ENCODE results near the gene OR2C1. TPM values are rescaled to one million over a fixed set of nuclear protein-coding genes. Genes with fewer than 3 reads are reported as not detected.

The OR2C1 gene
- polyA plus RNA-seq, 1 donor from 2014 or later, result not detected

DNA sequence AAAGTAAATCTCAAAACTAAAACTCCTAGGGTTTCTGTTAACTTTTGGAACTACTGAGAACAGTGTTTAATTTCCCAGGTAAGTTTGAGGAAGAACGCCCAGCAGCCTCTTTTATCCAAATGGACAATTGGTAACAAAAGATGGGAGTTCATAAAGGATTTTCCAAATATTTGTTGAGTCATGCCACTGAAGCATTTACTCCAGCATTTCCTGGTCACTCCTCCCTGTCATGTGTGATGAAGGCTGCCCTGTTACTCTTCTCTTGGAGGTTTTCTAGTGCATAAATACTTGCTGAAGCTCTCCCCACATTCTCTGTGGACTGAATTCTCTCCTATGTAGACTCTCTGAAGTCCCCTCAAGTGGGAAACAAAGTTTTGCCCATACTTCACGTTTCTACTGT is 33.9 kb upstream of the OR2C1 start:
- Histone ChIP-seq H3K9me3 (ENCODE audit: low read length) (peaks cover 12% of the 10 kb centered on the region), H3K4me3 (ENCODE audit: low read length) (no peak overlapping the region), H3K27me3 (ENCODE audit: insufficient read depth, low read depth, low read length) (no peaks in the 10 kb centered on the region), H2AFZ (ENCODE audit: low read depth, low read length) (no peak overlapping the region), H3K79me2 (replicated peaks; ENCODE audit: insufficient read depth, low read length) (no peaks in the 10 kb centered on the region), H3K9ac (ENCODE audit: low read length) (no peak overlapping the region), H3F3A (ENCODE audit: insufficient read depth, low read length, poor library complexity, severe bottlenecking) (no peaks in the 10 kb centered on the region), H3K4me2 (ENCODE audit: low read length) (no peak overlapping the region), H3K27ac (ENCODE audit: low read length) (no peak overlapping the region), H4K20me1 (ENCODE audit: insufficient read depth) (no peaks in the 10 kb centered on the region), H3K36me3 (ENCODE audit: insufficient read depth, low read length) (peaks cover 18% of the 10 kb centered on the region), H3K9me2 (ENCODE audit: insufficient read depth, low read length) (no peaks in the 10 kb centered on the region)
- TF ChIP-seq, protein P1, sequence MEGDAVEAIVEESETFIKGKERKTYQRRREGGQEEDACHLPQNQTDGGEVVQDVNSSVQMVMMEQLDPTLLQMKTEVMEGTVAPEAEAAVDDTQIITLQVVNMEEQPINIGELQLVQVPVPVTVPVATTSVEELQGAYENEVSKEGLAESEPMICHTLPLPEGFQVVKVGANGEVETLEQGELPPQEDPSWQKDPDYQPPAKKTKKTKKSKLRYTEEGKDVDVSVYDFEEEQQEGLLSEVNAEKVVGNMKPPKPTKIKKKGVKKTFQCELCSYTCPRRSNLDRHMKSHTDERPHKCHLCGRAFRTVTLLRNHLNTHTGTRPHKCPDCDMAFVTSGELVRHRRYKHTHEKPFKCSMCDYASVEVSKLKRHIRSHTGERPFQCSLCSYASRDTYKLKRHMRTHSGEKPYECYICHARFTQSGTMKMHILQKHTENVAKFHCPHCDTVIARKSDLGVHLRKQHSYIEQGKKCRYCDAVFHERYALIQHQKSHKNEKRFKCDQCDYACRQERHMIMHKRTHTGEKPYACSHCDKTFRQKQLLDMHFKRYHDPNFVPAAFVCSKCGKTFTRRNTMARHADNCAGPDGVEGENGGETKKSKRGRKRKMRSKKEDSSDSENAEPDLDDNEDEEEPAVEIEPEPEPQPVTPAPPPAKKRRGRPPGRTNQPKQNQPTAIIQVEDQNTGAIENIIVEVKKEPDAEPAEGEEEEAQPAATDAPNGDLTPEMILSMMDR (IDR thresholded peaks at IDR 0.05; ENCODE audit: poor library complexity, severe bottlenecking), result no peak
- TF ChIP-seq SMC3 (conservative IDR thresholded peaks at IDR 0.05; ENCODE audit: poor library complexity) (no peak), RAD21 (conservative IDR thresholded peaks at IDR 0.05) (no peak), EP300 (conservative IDR thresholded peaks at IDR 0.05; ENCODE audit: poor library complexity, severe bottlenecking) (no peak), TAF1 (IDR thresholded peaks at IDR 0.05; ENCODE audit: low read depth) (no peak)
- TF ChIP-seq, protein P2, sequence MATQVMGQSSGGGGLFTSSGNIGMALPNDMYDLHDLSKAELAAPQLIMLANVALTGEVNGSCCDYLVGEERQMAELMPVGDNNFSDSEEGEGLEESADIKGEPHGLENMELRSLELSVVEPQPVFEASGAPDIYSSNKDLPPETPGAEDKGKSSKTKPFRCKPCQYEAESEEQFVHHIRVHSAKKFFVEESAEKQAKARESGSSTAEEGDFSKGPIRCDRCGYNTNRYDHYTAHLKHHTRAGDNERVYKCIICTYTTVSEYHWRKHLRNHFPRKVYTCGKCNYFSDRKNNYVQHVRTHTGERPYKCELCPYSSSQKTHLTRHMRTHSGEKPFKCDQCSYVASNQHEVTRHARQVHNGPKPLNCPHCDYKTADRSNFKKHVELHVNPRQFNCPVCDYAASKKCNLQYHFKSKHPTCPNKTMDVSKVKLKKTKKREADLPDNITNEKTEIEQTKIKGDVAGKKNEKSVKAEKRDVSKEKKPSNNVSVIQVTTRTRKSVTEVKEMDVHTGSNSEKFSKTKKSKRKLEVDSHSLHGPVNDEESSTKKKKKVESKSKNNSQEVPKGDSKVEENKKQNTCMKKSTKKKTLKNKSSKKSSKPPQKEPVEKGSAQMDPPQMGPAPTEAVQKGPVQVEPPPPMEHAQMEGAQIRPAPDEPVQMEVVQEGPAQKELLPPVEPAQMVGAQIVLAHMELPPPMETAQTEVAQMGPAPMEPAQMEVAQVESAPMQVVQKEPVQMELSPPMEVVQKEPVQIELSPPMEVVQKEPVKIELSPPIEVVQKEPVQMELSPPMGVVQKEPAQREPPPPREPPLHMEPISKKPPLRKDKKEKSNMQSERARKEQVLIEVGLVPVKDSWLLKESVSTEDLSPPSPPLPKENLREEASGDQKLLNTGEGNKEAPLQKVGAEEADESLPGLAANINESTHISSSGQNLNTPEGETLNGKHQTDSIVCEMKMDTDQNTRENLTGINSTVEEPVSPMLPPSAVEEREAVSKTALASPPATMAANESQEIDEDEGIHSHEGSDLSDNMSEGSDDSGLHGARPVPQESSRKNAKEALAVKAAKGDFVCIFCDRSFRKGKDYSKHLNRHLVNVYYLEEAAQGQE (IDR thresholded peaks at IDR 0.05; ENCODE audit: borderline replicate concordance), result no peak

DNA sequence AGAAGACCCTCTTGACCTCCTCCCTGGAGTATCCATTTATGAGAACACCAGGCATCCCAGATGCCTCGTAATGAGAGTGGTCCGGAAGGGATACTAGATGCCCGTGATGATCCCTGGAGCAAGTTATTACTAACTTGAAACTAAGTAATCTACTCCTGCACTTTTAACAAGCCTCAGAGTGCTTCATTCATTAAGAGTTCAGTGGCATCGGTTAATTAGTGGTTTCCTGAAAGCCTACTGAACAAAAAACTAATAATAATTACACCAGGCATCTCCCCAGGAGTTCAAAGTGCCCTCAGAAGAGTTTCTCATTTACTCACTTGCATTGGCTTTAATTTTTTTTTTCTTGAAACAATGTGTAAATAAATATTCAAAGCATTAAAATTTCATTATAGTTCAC is 28.2 kb upstream of the OR2C1 start:
- H3K36me3 ChIP-seq (ENCODE audit: insufficient read depth, low read length), result no peaks in the 10 kb centered on the region
- no peaks in the 10 kb centered on the region for H3K79me2 ChIP-seq (replicated peaks; ENCODE audit: insufficient read depth, low read length)
- H3K27ac ChIP-seq (ENCODE audit: low read length), result no peak overlapping the region
- TF ChIP-seq EZH2 (IDR thresholded peaks at IDR 0.05; ENCODE audit: borderline replicate concordance, insufficient read depth, low read length, poor library complexity, severe bottlenecking) (no peak), RAD21 (conservative IDR thresholded peaks at IDR 0.05) (no peak), EP300 (conservative IDR thresholded peaks at IDR 0.05; ENCODE audit: poor library complexity, severe bottlenecking) (no peak), POLR2AphosphoS5 (IDR thresholded peaks at IDR 0.05) (no peak), TAF1 (IDR thresholded peaks at IDR 0.05; ENCODE audit: low read depth) (no peak), SMC3 (conservative IDR thresholded peaks at IDR 0.05; ENCODE audit: poor library complexity) (no peak), MXI1 (conservative IDR thresholded peaks at IDR 0.05; ENCODE audit: poor library complexity, severe bottlenecking) (no peak)
- TF ChIP-seq, protein P1 (IDR thresholded peaks at IDR 0.05; ENCODE audit: poor library complexity, severe bottlenecking), result no peak
- TF ChIP-seq, protein P2 (IDR thresholded peaks at IDR 0.05; ENCODE audit: borderline replicate concordance), result no peak
- no peaks in the 10 kb centered on the region for H3K27me3 ChIP-seq (ENCODE audit: insufficient read depth, low read depth, low read length)
- H3K4me3 ChIP-seq (ENCODE audit: low read length), result no peak overlapping the region
- no peaks in the 10 kb centered on the region for H3K9me2 ChIP-seq (ENCODE audit: insufficient read depth, low read length)
- no peaks in the 10 kb centered on the region for H4K20me1 ChIP-seq (ENCODE audit: insufficient read depth)
- H2AFZ ChIP-seq (ENCODE audit: low read depth, low read length), result no peak overlapping the region
- H3K9ac ChIP-seq (ENCODE audit: low read length), result no peak overlapping the region
- no peak overlapping the region for H3K4me2 ChIP-seq (ENCODE audit: low read length)
- H3K9me3 ChIP-seq (ENCODE audit: low read length), result no peaks in the 10 kb centered on the region
- no peaks in the 10 kb centered on the region for H3F3A ChIP-seq (ENCODE audit: insufficient read depth, low read length, poor library complexity, severe bottlenecking)
